SK-N-SH treated with all-trans-retinoic acid at 6 μM for 48 hours (cell line): ENCODE measurements around the gene SYNPO2.

Experiments used
- RARB ChIP-seq: fragments of 250-450 bp; sonication (Bioruptor Pico); IDR thresholded peaks from 2 replicates; pipeline ENCODE4 v1.8.0; 2021; ENCODE audit warnings: mild to moderate bottlenecking, moderate library complexity
- TCF4 ChIP-seq: fragments of 250-450 bp; sonication (Bioruptor Pico); IDR thresholded peaks from 2 replicates; pipeline ENCODE4 v1.8.0; 2021; ENCODE audit warnings: mild to moderate bottlenecking, moderate library complexity, borderline replicate concordance
- TF ChIP-seq, protein P1 (sequence below): fragments of 250-450 bp; sonication (Bioruptor Pico); IDR thresholded peaks from 2 replicates; pipeline ENCODE4 v1.8.0; 2020; ENCODE audit warnings: mild to moderate bottlenecking, moderate library complexity, borderline replicate concordance

DNA sequence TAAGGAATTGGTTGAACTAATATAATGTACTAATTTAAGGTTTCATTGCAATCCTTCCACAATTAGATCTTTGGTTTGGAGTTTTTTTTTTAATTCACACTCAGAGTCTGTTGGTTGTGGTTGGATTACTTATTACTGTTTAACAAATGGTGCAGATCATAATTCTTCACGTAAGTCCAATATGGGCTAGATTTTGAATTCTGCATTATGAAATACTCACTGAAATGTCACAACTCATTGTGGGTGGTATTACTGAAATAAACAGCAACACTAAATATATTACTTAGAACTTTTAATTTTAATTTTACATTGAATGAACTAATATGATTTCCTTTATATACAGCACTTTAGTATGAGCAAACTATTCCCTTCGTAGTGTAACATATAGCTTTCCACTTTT, 152.7 kb downstream of the SYNPO2 start:
- TF ChIP-seq, protein P1, sequence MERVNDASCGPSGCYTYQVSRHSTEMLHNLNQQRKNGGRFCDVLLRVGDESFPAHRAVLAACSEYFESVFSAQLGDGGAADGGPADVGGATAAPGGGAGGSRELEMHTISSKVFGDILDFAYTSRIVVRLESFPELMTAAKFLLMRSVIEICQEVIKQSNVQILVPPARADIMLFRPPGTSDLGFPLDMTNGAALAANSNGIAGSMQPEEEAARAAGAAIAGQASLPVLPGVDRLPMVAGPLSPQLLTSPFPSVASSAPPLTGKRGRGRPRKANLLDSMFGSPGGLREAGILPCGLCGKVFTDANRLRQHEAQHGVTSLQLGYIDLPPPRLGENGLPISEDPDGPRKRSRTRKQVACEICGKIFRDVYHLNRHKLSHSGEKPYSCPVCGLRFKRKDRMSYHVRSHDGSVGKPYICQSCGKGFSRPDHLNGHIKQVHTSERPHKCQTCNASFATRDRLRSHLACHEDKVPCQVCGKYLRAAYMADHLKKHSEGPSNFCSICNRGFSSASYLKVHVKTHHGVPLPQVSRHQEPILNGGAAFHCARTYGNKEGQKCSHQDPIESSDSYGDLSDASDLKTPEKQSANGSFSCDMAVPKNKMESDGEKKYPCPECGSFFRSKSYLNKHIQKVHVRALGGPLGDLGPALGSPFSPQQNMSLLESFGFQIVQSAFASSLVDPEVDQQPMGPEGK (CRISPR knock-in tag) = no peak
- TF ChIP-seq RARB (no peak), TCF4 (CRISPR knock-in tag) (no peak)
